ENCODE data around the gene TMCC1.

GRCh38 chr3:129868912-129869311, 24.6 kb downstream of the TMCC1 start:
- TF ChIP-seq POLR2A (IDR thresholded peaks at IDR 0.05; ENCODE audit: low read length) (no peak), GATA1 (IDR thresholded peaks at IDR 0.05; ENCODE audit: low read depth, low read length) (no peak)
